Measurements from ENCODE around the gene BCR.

BCR gene

GRCh38 chr22:23245799-23246136, 65.5 kb downstream of the BCR start:
- no peak overlapping the region; the same call in 1 of the 2 replicates for H3K4me2 ChIP-seq
- no peak overlapping the region for H3K4me3 ChIP-seq (IDR thresholded peaks at IDR 0.05; ENCODE audit: insufficient read depth, low read depth, low read length)
- no peak overlapping the region for H2AFZ ChIP-seq (ENCODE audit: low read depth)
- H3K36me3 ChIP-seq (ENCODE audit: insufficient read depth): no peaks in the 10 kb centered on the region
- no peaks in the 10 kb centered on the region for H3K27me3 ChIP-seq (ENCODE audit: insufficient read depth, low read depth)
- peaks cover 74% of the 10 kb centered on the region for H3K4me1 ChIP-seq (ENCODE audit: low read depth, poor library complexity, severe bottlenecking)
- TF ChIP-seq CTCF (conservative IDR thresholded peaks at IDR 0.05; ENCODE audit: low read depth, low read length): no peak
- H3K27ac ChIP-seq: no peak overlapping the region
- H3K9ac ChIP-seq: no peak overlapping the region
- peaks cover 41% of the 10 kb centered on the region for H4K20me1 ChIP-seq (ENCODE audit: insufficient read depth)
- H3K79me2 ChIP-seq (ENCODE audit: insufficient read depth, low read depth): peaks cover 99% of the 10 kb centered on the region

GRCh38 chr22:23246982-23247766, 66.9 kb downstream of the BCR start:
- no peak overlapping the region for H3K4me2 ChIP-seq
- TF ChIP-seq CTCF (conservative IDR thresholded peaks at IDR 0.05; ENCODE audit: low read depth, low read length): no peak
- no peaks in the 10 kb centered on the region for H3K36me3 ChIP-seq (ENCODE audit: insufficient read depth)
- H4K20me1 ChIP-seq (ENCODE audit: insufficient read depth): peaks cover 37% of the 10 kb centered on the region
- H3K9ac ChIP-seq: no peak overlapping the region
- H3K4me1 ChIP-seq (ENCODE audit: low read depth, poor library complexity, severe bottlenecking): peaks cover 66% of the 10 kb centered on the region
- H3K27me3 ChIP-seq (ENCODE audit: insufficient read depth, low read depth): no peaks in the 10 kb centered on the region
- peaks cover 94% of the 10 kb centered on the region for H3K79me2 ChIP-seq (ENCODE audit: insufficient read depth, low read depth)
- H2AFZ ChIP-seq (ENCODE audit: low read depth): no peak overlapping the region
- H3K4me3 ChIP-seq (IDR thresholded peaks at IDR 0.05; ENCODE audit: insufficient read depth, low read depth, low read length): no peak overlapping the region
- H3K27ac ChIP-seq: no peak overlapping the region

- Histone ChIP-seq H3K27ac (no peak overlapping the region), H3K9ac (no peak overlapping the region), H3K4me2 (no peak overlapping the region), H4K20me1 (ENCODE audit: insufficient read depth) (peaks cover 39% of the 10 kb centered on the region), H3K36me3 (ENCODE audit: insufficient read depth) (no peaks in the 10 kb centered on the region; the same call in 1 of the 2 replicates), H2AFZ (ENCODE audit: low read depth) (no peak overlapping the region), H3K27me3 (ENCODE audit: insufficient read depth, low read depth) (no peaks in the 10 kb centered on the region), H3K79me2 (ENCODE audit: insufficient read depth, low read depth) (peaks cover 85% of the 10 kb centered on the region), H3K4me3 (IDR thresholded peaks at IDR 0.05; ENCODE audit: insufficient read depth, low read depth, low read length) (no peak overlapping the region), H3K4me1 (ENCODE audit: low read depth, poor library complexity, severe bottlenecking) (peaks cover 53% of the 10 kb centered on the region)
- no peak for TF ChIP-seq CTCF (conservative IDR thresholded peaks at IDR 0.05; ENCODE audit: low read depth, low read length)
Measured at GRCh38 chr22:23248583-23248982, 68.3 kb downstream of the BCR start.

- Histone ChIP-seq H3K4me2 (no peak overlapping the region), H3K4me1 (ENCODE audit: low read depth, poor library complexity, severe bottlenecking) (peaks cover 43% of the 10 kb centered on the region), H3K27me3 (ENCODE audit: insufficient read depth, low read depth) (no peaks in the 10 kb centered on the region)
Measured at GRCh38 chr22:23250056-23250784, 69.9 kb downstream of the BCR start.

More at GRCh38 chr22:23250056-23250784, 69.9 kb downstream of the BCR start:
- Histone ChIP-seq H3K36me3 (ENCODE audit: insufficient read depth) (no peaks in the 10 kb centered on the region; the same call in 1 of the 2 replicates), H3K27ac (no peak overlapping the region), H3K79me2 (ENCODE audit: insufficient read depth, low read depth) (peaks cover 68% of the 10 kb centered on the region), H2AFZ (ENCODE audit: low read depth) (no peak overlapping the region), H3K9ac (no peak overlapping the region), H3K4me3 (IDR thresholded peaks at IDR 0.05; ENCODE audit: insufficient read depth, low read depth, low read length) (no peak overlapping the region), H4K20me1 (ENCODE audit: insufficient read depth) (peaks cover 31% of the 10 kb centered on the region)
- no peak for TF ChIP-seq CTCF (conservative IDR thresholded peaks at IDR 0.05; ENCODE audit: low read depth, low read length)
